HG03432 (cell line): ENCODE results near the gene AHCYL2.
"Not testable (repeated sequence)": the region's sequence is repeated elsewhere in the genome, so short reads cannot be mapped to it uniquely, and the experiment has no call there.

ENCODE experiments used
- ATAC-seq: cut with Tn5 transposase; IDR thresholded peaks from one replicate; pipeline ENCODE4 v1.9.1; 2021; ENCODE audit warnings: mild to moderate bottlenecking, moderate library complexity; ENCODE audit not compliant: unreplicated experiment

The AHCYL2 gene

GRCh38 chr7:129347330-129347729 lies 122.5 kb downstream of the AHCYL2 start:
- ATAC-seq: no peak

- no peak for ATAC-seq
Observed at GRCh38 chr7:129348023-129348740, 123.4 kb downstream of the AHCYL2 start.

- no peak for ATAC-seq
Observed at GRCh38 chr7:129351320-129351719, 126.5 kb downstream of the AHCYL2 start.

DNA sequence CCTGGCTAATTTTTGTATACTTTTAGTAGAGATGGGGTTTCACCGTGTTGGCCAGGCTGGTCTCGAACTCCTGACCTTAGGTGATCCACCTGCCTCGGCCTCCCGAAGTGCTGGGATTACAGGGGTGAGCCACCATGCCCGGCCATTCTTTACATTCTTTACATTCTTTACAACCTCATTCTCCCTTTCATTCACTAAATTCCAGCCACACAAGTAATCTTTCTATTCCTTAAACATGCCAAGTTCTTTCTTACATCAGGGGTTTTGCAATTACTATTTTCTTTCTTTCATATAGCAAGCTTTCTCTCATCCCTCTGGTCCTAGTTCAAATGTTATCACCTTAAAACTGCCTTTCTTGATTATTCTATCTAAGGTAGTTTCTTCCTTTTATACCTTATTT lies 128.3 kb downstream of the AHCYL2 start:
- ATAC-seq: not testable (repeated sequence)

- no peak for ATAC-seq
Observed at GRCh38 chr7:129354428-129355157, 129.8 kb downstream of the AHCYL2 start.

DNA sequence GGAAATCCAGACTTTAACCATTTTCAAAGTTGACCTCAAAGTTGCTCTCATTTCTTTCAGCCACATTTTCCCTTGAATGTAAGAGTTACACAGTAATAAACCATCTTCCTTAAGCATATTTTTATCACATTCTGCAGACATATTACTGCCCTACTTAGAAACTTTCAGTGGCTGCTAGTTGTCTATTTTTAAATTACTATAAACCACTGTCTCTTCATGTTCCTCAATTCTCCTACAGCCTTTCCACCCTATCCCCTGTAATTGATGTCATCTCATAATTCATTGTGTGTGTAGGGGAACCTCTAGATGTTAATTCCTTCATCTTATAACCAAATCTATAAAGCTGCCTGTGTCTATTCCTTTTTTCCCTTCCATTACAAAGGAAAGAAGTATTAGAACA lies 131.3 kb downstream of the AHCYL2 start:
- peak; percentile 50 for ATAC-seq

DNA sequence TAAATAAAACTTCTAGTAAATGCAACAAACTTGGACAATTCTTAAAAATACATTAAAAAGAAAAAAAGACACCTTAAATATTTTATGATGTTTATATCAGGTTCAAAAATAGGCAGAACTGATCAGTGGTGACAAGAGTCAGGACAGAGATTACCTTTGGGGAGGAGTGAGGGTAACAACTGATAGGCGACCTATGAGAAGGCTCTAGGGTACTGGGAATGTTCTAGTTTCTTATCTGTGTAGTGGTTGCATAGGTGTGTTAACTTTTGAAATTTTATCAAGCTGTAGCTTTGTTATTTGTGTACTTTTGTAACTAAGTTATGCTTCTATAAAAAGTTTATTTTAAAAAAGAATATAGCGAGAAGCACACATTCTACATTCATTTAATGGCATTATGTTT lies 134.3 kb downstream of the AHCYL2 start:
- ATAC-seq: no peak

- ATAC-seq: no peak
Observed at GRCh38 chr7:129359638-129360037, 134.8 kb downstream of the AHCYL2 start.

- ATAC-seq: no peak
Observed at GRCh38 chr7:129361771-129362170, 136.9 kb downstream of the AHCYL2 start.

DNA sequence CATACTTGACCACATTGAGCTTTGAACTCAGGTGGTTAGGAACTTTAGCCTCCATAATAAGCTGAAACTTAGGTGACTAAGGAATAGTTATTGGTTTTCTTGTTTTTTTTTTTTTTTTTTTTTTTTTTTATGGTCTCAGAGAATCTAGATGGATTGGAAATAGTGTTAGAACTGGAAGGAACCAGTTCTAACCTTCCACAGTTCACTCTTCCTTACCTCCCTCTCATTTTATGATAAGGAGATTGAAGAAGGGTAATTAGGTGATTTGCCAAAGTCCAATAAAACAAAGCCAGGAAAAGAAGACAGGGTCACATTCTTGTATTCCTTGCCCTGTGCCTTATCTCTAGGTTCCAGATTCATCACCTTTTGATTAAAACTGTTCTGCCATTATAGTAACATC lies 137.7 kb downstream of the AHCYL2 start:
- ATAC-seq: no peak

DNA sequence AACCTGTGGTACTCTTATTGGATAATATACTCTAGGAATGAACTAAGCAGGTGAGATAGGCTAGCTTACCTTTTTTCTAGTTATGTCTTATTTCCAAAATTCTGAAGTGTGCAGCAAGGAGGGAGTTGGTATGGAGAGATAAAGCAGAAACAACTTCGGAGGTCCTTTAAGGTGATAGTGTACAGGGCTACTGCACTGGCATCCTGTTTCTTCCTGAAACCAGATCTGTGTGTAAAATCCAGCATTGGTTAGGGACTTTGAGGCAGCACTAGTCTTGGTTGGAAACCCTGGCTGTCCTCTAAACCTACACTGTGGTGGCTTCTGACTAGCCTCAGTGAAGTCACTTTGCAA lies 142.5 kb downstream of the AHCYL2 start:
- peak; percentile 1 for ATAC-seq

DNA sequence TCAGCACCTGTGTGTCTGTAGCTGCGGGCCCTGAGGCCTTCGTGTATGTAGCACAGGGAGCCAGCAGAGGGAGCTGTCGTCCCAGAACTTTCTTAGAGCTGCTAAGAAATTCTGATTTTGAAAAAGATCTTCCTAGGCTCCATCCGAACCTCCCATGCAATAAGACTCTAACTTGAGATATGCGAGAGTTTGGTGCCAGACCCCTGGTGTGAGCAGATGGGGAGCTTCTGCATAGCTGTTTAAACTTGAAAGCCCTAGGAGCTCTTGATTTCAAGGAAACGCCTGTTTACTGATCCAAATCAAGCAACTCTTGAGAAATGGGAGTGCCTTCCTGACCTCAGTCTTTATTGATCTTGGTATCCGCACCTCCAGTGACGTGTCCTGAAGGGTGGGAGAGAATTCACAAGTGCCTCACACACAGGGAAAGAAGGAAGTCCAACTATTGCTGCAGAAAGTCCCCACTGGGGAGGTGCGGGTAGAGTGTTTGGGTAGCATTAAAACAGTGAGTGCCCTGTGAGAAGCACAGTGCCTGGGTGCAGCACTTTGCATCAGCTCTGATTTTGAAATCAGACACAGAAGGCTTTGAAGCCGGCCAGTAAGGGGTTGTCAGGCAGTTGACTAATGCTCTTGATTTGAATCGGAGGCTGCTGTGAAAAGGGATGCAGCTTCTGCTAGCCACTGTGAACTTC lies 143.0 kb downstream of the AHCYL2 start:
- ATAC-seq: peak; percentile 67

DNA sequence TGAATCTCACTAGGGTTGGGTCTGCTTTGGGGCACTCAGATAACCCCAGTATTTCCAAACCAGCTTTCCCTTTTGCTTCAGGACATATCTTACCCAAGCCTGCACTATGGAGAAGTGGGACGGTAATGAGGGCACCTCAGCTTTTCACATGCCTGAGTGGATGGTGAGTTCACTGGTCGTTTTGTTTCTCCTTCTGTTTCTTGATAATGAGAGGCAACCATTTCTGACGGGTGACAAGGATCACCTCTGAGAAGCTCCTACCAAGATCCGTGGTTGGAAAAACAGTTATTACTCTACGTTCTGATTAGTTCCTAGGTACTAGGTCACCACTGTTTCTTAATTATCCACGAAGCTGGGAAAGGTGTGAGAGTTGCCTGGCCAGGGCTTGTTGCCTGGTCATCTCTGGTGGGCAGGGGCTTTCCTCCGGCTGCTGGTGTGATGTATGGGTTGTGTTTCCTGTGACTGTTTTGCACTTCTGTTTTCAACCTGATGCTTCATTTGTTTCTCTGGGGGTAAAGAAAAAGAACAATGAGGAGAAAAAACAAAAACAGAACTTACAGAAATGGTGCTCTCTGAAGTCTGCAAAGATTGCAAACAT lies 143.7 kb downstream of the AHCYL2 start:
- ATAC-seq: peak; percentile 49

DNA sequence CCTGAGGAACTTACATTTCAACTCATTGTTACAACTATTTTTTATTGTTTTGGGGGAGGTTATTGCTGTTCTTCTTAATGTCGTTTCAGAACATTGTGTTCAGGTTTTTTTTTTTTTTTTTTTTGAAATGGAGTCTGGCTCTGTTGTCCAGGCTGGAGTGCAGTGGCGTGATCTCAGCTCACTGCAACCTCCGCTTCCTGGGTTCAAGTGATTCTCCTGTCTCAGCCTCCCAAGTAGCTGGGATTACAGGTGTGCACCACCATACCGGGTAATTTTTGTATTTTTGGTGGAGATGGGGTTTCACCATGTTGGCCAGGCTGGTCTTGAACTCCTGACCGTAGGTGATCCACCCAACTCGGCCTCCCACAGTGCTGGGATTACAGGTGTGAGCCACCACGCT lies 144.6 kb downstream of the AHCYL2 start:
- ATAC-seq: not testable (repeated sequence)

- no peak for ATAC-seq
Observed at GRCh38 chr7:129370812-129371211, 146.0 kb downstream of the AHCYL2 start.

- no peak for ATAC-seq
Observed at GRCh38 chr7:129371487-129371886, 146.7 kb downstream of the AHCYL2 start.

DNA sequence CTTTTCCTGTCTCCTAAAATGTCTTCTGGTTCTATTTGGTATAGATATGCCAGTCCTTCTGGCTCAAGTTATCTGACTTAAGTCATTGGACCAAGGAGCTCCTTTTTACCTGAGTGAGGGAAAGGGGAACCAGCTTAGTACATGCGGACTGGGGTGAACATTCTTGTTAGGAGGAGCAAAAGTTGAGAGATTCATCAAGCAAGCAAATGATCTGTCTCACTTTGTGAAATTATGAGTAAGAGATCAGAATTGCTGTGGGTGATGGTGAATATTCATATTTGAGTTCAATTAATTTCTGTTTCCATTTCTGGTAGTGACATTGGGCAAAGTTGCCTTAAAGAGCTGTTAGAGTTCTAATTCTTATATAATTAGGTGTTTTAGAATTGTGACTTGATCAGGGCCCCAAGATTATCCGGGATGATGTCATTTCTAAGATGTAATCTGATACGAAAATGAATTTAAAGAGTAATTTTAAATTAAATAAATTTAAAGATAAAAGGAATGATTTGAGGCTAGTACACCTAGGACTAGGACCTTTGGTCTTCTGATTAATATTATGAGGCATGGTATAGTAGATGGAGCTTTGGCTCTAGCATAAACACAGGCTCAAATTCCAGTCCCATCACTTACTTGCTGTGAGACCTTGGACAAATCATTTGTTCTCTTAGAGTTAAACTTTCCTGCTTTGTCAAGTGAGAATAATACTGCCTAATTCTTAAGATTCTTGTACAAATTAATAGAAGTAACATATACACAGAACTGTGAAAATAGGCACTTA lies 149.0 kb downstream of the AHCYL2 start:
- ATAC-seq: no peak

DNA sequence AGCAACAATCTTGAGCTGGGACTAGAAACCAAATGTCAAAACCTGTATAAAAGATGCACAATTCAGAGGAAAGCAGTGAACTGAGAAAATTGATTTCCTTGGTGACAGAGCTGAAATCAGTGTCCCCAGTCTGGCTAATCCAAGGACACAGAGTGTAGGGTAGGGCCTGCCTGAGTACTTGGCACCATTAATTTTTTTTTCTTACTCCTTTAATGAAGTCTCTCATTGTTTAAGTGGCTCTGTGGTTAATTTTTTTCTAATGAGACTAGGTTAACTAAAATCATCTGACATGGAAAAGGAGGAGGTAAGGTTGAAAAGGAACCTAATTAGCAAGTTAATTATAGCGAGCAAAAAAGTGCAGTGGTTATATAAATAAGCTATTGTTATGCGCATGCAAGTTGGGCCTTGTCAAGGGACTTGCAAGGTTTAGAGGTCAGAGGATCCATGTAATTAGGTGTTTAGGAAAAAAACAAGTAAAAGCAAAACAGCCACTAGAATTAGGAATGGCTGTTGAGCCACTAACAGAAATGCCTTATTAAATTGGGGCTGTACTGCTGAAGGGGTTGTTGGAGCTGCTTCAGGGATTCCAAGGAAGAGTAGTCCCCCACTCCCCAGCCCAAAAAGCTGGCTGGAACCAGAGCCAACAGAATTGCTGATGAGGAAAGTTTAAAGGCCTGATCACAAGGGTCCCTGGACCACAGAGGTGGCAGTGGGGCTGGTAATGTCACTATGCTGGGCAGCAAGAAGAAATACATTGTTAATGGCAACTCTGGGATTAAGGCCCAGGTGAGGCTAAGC lies 150.5 kb downstream of the AHCYL2 start:
- no peak for ATAC-seq

DNA sequence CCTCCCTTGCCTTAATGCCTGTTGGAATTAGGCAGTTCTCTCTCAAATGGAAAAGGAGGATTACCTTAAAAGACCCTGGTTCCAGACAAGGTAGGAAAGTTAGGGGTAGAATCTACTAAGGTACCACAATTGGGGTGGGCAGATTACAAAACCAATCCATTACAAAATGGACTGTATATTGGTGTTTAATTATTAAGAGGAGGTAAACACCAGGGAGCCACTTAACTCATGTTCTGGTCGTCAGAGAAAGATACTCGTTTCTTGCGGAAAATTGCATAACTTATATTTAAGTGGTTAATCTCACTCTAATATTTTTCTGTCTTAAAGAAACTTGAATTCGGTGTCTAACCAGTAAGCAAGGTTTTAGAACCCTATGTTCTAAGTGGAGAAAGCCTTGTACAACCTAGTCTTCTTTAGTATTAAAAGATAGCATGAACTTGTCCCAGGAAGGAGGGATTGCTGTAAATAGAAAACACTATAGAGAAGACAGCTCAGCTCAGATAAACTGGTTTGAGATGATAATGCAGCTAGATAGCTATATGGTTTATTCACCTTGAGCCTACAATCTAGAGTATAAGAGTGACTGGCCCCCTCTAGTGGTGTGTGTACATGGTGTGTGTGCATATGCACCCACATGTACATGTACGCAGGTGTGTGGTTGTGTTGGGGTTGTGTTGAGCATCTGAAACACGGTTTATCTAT lies 151.4 kb downstream of the AHCYL2 start:
- peak; percentile 64 for ATAC-seq
